Measurements from ENCODE around the gene TMEM37.

TMEM37 gene

GRCh38 chr2:119461811-119462210 lies 30.2 kb downstream of the TMEM37 start:
- no peak for DNase-seq

DNA sequence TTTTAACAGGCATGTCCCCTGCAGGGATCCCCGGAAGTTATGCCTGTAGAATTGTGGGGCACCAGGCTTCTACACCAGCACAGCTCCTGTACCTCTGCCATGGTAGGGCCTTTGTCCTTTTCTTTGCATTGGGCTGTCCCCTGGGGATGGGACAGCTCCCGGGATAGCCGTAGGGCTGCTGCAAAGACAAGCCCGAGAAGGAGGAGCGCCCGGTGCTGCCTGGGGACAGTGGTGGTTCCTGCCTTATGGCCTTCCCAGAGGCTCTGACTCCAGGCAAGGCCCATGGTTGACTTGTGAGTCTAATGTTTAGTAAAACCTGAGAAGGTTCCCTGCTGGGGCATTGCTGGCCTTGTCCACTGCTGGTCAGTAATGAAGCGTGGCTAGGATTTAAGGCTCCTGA lies 30.9 kb downstream of the TMEM37 start:
- DNase-seq: no peak

- no peak for DNase-seq
Observed at GRCh38 chr2:119463136-119463535, 31.5 kb downstream of the TMEM37 start.

DNA sequence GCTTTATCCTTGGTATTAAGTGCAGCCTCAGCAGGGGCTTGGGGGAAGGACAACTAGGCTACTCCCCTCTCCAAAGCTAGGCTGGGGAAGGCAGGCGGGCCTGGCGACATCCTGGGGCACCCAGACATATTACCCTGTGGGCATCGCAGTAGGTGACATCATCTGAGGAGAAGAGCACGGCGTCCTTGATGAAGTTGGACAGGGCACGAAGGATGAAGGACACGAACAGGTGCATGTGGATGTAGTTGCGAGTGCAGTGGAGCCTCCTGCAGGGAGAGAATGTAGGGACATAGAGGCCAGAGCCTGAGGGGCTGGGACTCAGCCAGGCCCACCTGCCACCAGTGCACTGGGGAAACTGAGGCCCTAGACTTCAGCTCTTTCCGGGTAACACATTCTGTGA lies 32.3 kb downstream of the TMEM37 start:
- no peak for DNase-seq

DNA sequence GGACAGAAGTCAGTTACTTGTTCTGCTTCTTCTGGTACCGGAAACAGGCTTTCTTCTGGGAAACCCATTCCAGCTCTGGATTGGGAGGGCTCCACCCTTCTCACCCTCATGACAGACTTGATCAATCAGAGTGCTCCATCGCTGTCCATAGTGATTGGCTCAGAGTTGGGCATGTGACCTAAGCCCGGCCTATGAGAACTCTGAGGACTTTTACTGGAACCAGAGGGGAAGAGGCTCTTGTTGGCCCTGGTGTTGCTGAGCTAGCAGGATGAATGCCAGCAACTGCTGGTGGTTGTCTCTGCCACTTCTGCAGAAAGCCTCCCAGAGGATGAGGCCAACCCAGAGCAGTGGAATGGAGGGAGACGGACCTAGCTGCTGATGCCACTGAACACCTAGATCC lies 33.3 kb downstream of the TMEM37 start:
- no peak for DNase-seq

DNA sequence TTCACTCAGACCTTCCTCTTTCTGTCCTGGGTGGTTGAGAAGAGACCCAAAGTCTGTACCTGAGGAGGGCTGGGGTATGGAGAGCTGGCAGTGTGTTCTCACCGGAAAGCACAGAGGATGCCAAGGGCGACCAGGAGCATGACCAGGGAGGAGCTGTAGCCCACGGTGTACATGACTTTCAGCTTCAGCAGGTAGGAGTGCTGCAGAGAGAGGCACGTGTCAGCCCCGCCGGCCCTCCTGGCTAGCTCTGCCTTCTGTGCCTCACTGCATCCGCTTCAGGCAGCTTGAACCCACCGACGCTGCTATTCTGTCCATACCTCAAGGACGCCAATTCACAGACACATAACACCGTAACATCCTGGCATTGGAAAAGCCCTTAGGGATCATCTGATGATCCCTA lies 34.0 kb downstream of the TMEM37 start:
- no peak for DNase-seq

DNA sequence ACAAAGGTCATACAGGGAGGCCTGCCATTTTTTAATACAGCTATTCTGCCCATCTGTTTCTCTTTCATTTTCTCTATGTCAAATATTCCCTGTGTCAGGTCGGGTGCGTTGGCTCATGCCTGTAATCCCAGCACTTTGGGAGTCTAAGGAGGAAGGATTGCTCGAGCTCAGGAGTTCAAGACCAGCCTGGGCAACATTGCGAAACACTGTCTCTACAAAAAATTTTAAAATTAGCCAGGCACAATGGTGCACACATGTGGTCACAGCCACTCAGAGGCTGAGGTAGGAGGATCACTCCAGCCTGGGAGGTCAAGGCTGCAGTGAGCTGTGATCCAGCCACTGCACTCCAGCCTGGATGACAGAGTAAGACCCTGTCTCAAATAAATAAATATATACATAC lies 34.7 kb downstream of the TMEM37 start:
- no peak for DNase-seq

GRCh38 chr2:119468154-119468955 lies 36.7 kb downstream of the TMEM37 start:
- DNase-seq: no peak

DNA sequence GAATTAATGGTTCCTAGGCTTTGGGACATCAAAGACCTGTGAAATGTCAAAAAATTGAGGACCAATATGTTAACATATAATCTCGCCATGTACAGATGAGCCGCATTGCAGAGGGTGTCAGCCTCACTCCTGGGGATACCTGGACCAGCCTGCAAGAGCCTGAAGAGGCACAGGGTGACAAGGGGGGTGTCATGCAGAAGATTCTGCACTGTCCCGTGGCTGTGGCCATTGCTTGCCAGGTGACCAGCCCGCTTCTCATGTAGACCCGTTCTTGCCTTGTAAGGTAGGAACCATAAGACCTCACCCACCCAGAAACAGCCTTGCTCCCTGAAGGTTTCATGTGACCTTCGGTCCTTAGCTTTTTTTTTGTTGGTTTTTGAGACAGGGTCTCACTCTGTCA lies 37.5 kb downstream of the TMEM37 start:
- no peak for DNase-seq

- DNase-seq: no peak
Observed at GRCh38 chr2:119469661-119470297, 38.1 kb downstream of the TMEM37 start.

- no peak for DNase-seq
Observed at GRCh38 chr2:119472749-119473148, 41.1 kb downstream of the TMEM37 start.

DNA sequence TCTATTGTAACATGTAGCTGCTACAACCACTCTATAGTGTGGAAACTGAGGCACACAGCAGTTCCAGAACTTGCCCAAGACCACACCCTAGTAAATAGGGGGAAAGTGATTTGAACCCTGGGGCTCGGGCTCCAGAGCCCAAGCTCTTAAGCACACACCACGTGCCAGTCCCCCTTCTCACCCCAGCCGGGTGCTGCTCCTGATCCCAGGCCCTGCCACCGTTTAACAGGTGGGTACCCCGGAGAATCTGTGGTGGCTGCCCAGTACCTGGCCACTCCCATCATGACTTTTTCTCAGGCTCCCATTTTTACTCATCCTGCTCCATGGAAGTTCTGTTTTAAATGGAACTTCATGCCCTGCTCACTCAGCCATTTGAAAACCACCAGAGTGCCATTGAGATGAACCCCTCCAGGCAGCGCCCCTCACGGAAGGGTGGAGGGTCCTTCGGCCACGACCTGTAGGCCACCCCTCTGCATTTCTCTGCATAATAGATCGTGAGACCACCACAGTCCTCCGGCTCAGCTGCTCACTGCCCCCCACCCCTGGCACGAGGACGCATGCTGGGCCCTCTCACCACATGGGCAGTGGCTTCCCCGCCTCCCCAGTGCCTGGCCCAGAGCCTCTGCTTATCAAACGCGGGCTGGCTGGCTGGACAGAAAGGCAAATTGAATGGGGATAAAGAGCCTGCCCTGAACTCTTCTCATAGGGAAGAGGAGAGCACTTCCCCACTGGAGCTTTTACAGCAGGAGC lies 42.1 kb downstream of the TMEM37 start:
- no peak for DNase-seq

GRCh38 chr2:119474371-119475224 lies 42.9 kb downstream of the TMEM37 start:
- no peak for DNase-seq

DNA sequence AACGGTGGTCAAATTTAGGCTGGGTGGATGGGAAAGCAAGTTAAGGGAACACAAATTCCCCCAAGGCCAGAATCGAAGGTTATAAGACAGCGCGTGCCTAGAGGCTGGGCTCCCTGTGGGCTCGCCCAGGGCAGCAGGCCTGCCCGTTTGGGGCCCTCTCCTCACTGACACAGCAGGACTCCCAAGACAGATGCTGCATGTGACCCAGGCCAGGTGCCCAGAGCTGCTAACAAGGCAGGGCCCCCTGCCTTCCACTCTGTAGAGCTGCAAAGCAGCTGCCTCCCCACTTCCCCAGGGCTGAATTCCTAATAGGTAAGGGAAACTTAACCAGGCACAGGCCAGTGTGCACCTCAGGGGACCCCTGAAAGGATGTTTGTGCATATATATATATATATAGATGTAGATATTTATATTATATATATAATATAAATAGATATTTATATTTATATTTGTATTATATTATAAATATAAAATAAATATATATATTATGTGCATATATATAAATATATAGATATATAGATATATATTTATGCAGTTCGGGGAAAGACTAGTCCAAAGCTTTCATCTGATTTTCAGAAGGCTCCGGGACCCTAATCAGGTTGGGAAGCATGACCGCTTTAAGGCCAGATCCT lies 43.7 kb downstream of the TMEM37 start:
- peak; percentile 17 for DNase-seq

GRCh38 chr2:119475857-119476244 lies 44.2 kb downstream of the TMEM37 start:
- DNase-seq: no peak

DNA sequence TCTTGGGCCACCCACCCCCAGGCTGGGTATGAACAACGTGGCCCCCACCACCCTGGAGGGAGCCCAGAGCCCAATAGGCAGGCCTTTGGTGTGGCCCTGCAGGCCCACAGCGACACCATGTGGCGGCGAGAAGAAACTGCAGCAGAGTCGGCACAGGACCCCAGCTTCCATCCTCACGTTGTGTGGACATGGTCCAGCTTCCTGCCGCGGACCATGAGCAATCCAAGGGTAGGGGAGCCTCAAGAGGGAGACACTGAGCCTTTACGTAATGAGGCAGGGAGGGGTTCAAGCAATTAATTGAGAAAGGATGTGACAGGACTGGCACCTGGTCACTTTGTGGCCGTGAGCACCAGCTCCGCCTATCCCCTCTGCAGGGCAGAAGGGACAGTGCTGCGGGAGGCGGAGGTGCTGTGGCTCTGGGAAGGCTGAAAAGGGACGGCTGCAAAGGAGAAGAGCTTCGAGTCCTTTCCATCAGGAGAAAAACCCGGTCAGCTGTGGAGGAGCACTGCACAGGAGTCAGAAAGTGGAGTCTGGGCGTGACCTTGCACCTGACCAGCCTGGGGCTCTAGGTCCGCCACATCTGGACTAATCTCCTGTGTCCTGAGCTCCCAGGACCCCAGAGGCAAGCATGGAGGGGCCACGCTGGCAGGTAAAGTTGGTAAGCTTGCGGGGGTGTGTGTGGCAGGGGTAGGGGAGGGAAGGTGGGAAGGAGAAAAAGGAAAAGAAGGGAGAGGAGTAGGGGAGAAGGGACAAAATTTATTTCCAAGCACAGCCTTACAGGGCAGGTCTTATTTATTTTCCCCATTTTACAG lies 44.9 kb downstream of the TMEM37 start:
- DNase-seq: peak; percentile 61

DNA sequence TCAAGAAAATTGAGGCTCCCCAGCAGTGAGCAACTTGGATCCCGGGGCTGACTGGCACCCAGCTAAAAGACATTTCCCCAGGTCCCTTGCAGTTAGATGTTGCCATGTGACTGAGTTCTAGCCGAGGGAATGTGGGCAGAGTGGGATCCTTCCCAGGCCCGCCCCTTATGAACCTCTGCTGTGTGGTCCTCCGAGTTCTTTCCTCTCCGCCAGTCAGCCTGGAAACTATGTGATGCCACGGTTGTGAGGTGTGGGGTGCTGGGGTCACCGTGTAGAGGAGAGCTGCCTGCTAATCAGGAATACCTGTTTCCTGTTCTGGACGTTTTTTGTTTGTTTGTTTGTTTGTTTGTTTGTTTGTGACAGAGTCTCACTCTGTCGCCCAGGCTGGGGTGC lies 45.5 kb downstream of the TMEM37 start:
- no peak for DNase-seq

- DNase-seq: no peak
Observed at GRCh38 chr2:119478188-119478977, 46.7 kb downstream of the TMEM37 start.

DNA sequence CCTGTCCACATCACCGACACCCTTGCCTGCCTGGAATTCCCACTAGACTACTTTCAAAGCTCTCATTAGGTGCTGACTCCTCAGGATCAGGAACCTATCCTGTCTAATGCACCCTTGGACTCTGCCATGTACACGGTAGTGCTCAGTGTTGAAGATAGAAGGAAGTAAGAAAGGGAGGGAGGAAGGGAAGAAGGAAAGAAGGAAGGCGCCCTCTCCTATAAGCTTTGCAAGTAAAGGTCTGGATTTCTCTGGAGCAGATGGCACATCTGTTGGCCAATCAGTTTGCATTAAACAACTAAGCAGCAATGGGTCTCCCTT lies 47.3 kb downstream of the TMEM37 start:
- DNase-seq: no peak

DNA sequence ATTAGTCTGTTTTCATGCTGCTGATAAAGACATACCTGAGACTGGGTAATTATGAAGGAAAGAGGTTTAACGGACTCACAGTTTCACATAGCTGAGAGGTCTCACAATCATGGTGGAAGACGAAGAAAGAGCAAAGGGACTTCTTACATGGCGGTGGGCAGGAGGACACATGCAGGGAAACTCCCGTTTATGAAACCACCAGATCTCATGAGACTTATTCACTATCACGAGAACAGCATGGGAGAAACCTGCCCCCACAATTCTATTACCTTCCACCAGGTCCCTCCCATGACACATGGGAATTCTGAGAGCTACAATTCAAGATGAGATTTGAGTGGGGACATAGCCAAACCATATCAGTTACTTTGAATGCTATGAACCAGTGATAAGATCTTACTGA lies 48.5 kb downstream of the TMEM37 start:
- DNase-seq: no peak

DNA sequence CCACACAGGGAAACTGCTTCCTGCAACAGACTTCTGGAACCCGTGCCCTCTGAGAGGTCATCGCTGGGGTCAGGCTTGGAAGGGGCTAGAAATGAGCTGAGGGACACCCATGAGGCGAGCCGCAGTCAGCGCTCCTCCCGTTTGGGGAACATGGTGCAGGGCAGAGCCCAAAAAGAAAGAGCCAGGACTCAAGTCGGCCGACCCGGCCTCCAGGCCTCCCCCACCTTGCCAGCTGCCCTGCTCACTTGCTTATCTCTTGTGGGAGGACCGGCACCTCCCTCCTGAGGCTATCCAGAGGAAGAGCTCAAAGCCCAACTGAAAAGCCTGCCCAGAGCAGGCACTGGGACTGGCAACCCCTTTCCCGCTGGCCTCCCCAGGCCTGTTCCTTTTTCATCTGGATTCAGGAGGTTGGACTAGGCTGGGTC lies 49.1 kb downstream of the TMEM37 start:
- no peak for DNase-seq
